Activated CD4-positive, alpha-beta memory T cell treated with anti-CD3 and anti-CD28 coated beads, Interleukin-2, amount 10 ng/mL, durations not matched to agents 7 days and 5 days (primary cell): ENCODE measurements around the gene SH3D19. TPM values are rescaled to one million over a fixed set of nuclear protein-coding genes. Genes with fewer than 3 reads are reported as not detected.
"Not testable (repeated sequence)": the region's sequence is repeated elsewhere in the genome, so short reads cannot be mapped to it uniquely, and the experiment has no call there.

Source experiments
- CTCF ChIA-PET: fragments of 350-600 bp; sonication (Branson Sonifier 250); formaldehyde crosslinking; loops from one replicate; lab custom pipeline; 2021; ENCODE audit warnings: antibody characterized with exemption, inconsistent platforms; lab: Charles Lee
- POLR2A ChIA-PET: fragments of 350-600 bp; sonication (Branson Sonifier 250); formaldehyde crosslinking; loops from one replicate; lab custom pipeline; 2021; ENCODE audit warnings: antibody characterized with exemption; lab: Charles Lee
- DNase-seq: peaks from one replicate; pipeline ENCODE4 v3.0.0-alpha.2; 2020
- H3K27ac Mint-ChIP-seq: one replicate; pipeline ENCODE4 v1.8.0; 2021; ENCODE audit warnings: mild to moderate bottlenecking, mixed read lengths
- H3K27me3 Mint-ChIP-seq: one replicate; pipeline ENCODE4 v1.8.0; 2021; ENCODE audit warnings: mixed read lengths
- H3K36me3 Mint-ChIP-seq: one replicate; pipeline ENCODE4 v1.8.0; 2021; ENCODE audit warnings: low read depth, mixed read lengths
- H3K4me1 Mint-ChIP-seq: one replicate; pipeline ENCODE4 v1.8.0; 2021; ENCODE audit warnings: mixed read lengths
- H3K4me3 Mint-ChIP-seq: one replicate; pipeline ENCODE4 v1.8.0; 2021; ENCODE audit warnings: mild to moderate bottlenecking, mixed read lengths
- H3K9me3 Mint-ChIP-seq: one replicate; pipeline ENCODE4 v1.8.0; 2021; ENCODE audit warnings: mixed read lengths
- total RNA-seq, 2 experiments: library from RNA; stranded (reverse); gene quantifications; one replicate each; pipeline ENCODE4 v1.2.3, GENCODE V29; 2021

SH3D19 gene
- total RNA-seq, 2 experiments from 2014 or later, result not detected

DNA sequence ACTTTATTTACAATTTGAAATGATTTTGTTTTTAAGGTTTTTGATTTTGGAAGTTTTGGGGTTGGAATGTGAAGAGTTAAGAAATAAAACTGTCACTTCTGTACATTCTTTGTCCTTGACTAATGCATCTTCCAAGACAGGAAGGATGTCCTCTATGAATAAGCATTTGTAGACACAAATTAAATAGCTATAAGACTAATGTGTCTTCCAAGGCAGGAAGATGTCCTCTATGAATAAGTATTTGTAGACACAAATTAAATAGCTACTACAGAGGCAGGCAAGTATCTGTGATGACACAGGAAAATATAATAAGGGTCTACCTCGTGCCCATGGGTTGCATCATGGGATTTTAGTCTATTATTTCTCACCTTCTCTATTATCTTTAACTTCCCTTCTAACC is 33.9 kb downstream of the SH3D19 start:
- Mint-ChIP-seq H3K27me3 (no peaks in the 10 kb centered on the region), H3K4me1 (no peaks in the 10 kb centered on the region), H3K27ac (no peak overlapping the region), H3K9me3 (no peaks in the 10 kb centered on the region), H3K4me3 (no peak overlapping the region), H3K36me3 (no peaks in the 10 kb centered on the region)
- POLR2A ChIA-PET, result no interaction called here
- CTCF ChIA-PET, result no interaction called here
- no peak for DNase-seq

DNA sequence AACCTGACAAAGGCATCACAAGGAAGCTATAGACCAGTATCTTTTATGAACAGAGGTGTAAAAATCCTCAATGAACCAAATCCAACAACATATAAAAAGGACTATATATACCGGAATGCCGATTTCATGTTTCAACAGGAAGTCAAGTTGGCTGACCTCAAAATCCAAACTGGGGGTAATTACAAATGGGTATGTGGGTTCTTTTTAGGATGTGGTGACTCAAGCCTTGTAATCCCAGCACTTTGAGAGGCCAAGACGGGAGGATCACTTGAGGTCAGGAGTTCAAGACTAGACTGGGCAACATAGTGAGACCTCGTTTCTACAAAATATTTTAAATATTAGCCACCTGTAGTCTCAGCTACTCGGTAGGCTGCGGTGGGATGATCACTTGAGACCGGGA is 38.0 kb downstream of the SH3D19 start:
- Mint-ChIP-seq H3K4me1 (no peaks in the 10 kb centered on the region), H3K27me3 (peaks cover 7% of the 10 kb centered on the region), H3K9me3 (peaks cover 2% of the 10 kb centered on the region), H3K27ac (no peak overlapping the region), H3K36me3 (no peaks in the 10 kb centered on the region), H3K4me3 (no peak overlapping the region)
- DNase-seq, result no peak
- POLR2A ChIA-PET, result no interaction called here
- CTCF ChIA-PET, result no interaction called here

DNA sequence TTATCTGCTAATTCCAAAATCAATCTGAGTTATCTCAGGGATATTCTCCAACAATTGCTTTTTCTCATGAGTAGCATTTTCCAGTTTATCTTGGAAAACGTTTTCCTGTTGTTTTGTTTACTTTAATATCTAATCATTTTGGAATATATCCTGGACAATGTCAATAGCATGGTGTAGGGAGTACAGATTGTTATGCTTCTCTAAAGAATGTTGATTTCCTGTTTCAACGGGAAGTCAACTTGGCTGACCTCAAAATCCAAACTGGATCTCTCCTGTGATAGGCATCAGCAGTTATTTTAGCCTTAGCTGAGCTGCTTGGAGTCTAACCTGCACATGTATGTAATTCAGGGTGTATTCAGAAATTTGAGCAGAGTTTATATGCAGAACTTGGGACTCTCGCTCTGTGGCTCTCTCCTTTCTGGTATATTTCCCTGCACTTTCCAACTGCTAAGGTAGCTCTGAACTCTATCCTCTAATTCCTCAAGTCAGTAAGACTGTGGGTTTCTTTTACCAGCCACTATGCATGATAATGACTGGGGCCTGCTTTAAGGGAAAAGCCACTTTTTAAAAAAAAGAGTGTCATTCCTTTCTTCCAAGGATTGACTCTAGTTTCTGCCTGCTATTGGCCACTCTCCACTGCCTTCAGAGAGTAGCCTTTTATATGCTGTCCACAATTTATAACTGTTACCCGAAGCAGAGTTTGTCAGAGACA is 40.7 kb downstream of the SH3D19 start:
- Mint-ChIP-seq H3K4me1 (no peaks in the 10 kb centered on the region), H3K36me3 (no peaks in the 10 kb centered on the region), H3K27ac (no peak overlapping the region), H3K27me3 (peaks cover 12% of the 10 kb centered on the region), H3K4me3 (no peak overlapping the region), H3K9me3 (peaks cover 2% of the 10 kb centered on the region)
- CTCF ChIA-PET, result interaction anchor here (1.3 kb wide), 1 partner anchor 8 kb away, joined by 5 read pairs; the partner anchor contains the start of gene PRSS48
- POLR2A ChIA-PET, result no interaction called here
- DNase-seq, result no peak

DNA sequence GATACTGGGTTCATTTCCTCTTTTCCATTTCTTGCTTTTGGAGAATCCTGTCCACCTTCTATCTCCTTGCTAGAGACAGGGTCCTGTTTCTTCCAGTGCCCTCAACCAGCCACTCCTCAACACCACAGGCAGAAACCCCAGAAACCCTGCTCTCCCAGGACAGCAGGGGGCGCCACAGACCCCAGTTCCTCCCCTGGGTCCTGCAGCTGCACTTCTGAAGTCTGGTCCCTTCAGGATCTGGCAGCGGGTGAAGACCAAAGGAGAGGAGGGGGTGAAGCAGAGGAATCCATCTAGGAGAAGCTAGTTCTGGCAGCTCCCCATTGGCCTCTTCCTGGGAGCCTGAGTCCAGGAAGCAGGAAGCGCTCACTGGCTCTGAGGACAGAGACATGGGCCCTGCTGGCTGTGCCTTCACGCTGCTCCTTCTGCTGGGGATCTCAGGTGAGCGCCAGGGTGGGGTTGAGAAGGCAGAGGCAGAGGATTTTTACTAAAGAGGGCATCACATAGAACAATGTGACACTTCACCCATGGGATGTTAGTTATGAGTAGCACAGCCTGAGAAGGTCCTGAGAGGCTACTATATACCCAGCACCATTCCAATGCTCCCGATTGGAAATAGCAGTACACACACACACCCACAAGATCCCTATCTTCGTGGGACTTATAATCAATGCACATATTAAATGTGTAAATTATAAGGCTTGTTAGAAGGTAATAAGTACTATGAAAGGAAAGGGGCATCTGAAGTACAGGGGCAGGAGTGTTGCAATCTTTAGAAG is 48.4 kb downstream of the SH3D19 start, which contains the start of gene PRSS48:
TSS of gene PRSS48 (plus strand) at position 375 of the 776 bp plus-strand sequence. CDS start at position 387, 12 bp downstream.
- ChIA-PET POLR2A (no interaction called here), CTCF (interaction anchor here (1.1 to 1.6 kb wide), 6 partner anchors 8 to 87 kb away, joined by 3 to 5 read pairs (median 4); no protein-coding TSS in a partner anchor)
- Mint-ChIP-seq H3K36me3 (no peaks in the 10 kb centered on the region), H3K27me3 (peaks cover 7% of the 10 kb centered on the region), H3K9me3 (no peaks in the 10 kb centered on the region), H3K4me3 (no peak within 1 kb of the TSS), H3K27ac (no peak within 1 kb of the TSS), H3K4me1 (no peaks in the 10 kb centered on the region)
- DNase-seq, result peak; percentile 56

DNA sequence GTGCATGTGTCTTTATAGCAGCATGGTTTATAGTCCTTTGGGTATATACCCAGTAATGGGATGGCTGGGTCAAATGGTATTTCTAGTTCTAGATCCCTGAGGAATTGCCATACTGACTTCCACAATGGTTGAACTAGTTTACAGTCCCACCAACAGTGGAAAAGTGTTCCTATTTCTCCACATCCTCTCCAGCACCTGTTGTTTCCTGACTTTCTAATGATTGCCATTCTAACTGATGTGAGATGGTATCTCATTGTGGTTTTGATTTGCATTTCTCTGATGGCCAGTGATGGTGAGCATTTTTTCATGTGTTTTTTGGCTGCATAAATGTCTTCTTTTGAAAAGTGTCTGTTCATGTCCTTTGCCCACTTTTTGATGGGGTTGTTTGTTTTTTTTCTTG is 56.5 kb downstream of the SH3D19 start:
- H3K27me3 Mint-ChIP-seq, H3K36me3 Mint-ChIP-seq, H3K4me1 Mint-ChIP-seq, H3K9me3 Mint-ChIP-seq, H3K27ac Mint-ChIP-seq, CTCF ChIA-PET, H3K4me3 Mint-ChIP-seq, POLR2A ChIA-PET, DNase-seq: not testable (repeated sequence)

DNA sequence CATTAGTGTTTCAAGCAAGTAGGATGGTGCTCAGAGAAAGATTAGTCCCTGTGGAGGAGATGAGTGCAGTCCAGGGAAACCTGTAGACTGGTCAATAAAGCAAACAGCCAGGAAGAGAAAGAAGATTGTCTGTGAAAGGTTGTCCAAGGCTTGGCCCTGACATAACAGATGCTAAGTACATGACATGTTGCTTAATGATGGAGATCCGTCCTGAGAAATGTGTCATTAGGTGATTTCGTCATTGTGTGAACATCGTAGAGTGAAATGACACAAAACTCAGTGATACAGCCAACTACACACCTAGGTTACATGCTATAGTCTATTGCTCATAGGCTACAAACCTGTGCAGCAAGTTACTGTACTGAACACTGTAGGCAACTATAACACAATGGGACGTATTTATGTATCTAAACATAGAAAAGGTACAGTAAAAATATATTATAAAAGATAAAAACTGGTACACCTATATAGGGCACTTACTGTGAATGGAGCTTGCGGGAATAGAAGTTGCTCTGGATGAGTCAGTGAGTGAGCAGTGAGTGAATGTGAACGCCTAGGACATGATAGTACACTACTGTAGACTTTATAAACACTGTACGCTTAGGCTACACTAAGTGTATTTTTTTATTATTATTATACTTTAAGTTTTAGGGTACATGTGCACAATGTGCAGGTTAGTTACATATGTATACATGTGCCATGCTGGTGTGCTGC is 57.4 kb downstream of the SH3D19 start:
- Mint-ChIP-seq H3K27me3 (peaks cover 6% of the 10 kb centered on the region), H3K36me3 (no peaks in the 10 kb centered on the region), H3K4me3 (no peak overlapping the region), H3K4me1 (no peaks in the 10 kb centered on the region), H3K9me3 (no peaks in the 10 kb centered on the region), H3K27ac (no peak overlapping the region)
- POLR2A ChIA-PET, result no interaction called here
- no peak for DNase-seq
- CTCF ChIA-PET, result interaction anchor here (1.6 kb wide), 1 partner anchor 9 kb away, joined by 5 read pairs; the partner anchor contains the start of gene PRSS48

DNA sequence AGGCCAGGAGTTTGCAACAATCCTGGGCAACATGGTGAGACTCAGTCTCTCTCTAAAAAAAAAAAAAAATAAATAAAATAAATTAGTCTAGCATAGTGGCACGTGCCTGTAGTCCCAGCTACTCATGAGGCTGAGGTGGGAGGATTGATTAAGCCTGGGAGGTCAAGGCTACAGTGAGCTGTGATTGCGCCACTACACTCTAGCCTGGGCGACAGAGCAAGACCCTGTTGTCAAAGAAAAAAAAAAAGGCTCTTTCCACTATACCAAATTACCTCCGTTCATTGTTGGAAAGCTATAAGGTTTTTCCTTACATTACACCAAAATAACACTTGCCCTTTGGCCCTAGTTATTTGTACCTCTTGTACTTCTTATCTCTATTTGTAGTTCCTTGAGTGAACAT is 58.3 kb downstream of the SH3D19 start:
- H3K36me3 Mint-ChIP-seq, result no peaks in the 10 kb centered on the region
- H3K9me3 Mint-ChIP-seq, result no peaks in the 10 kb centered on the region
- H3K4me3 Mint-ChIP-seq, result no peak overlapping the region
- ChIA-PET POLR2A (no interaction called here), CTCF (interaction anchor here (1.6 kb wide), 1 partner anchor 10 kb away, joined by 5 read pairs; the partner anchor contains the start of gene PRSS48)
- DNase-seq, result no peak
- no peak overlapping the region for H3K27ac Mint-ChIP-seq
- H3K27me3 Mint-ChIP-seq, result peaks cover 6% of the 10 kb centered on the region
- no peaks in the 10 kb centered on the region for H3K4me1 Mint-ChIP-seq

DNA sequence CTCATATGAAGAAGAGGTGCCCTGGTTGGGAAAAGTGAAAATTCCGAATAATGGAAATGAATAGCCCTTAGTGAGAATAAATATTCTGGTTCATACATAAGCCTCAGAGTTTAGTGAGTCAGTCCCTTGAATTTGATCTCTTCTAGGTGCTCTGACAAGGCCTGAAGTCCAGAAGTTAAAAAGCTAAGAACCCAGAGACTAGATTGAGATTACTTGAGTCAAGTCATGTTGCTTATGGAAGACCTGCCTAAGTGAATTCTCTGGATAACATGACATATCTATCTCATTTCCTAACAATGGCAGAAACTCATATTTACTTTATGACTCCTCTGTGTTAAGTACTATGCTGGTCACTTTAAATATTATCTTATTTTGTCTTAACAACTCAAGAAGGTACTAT is 58.9 kb downstream of the SH3D19 start:
- H3K36me3 Mint-ChIP-seq, result no peaks in the 10 kb centered on the region
- DNase-seq, result no peak
- H3K4me1 Mint-ChIP-seq, result no peaks in the 10 kb centered on the region
- CTCF ChIA-PET, result interaction anchor here (1.6 kb wide), 1 partner anchor 10 kb away, joined by 5 read pairs; the partner anchor contains the start of gene PRSS48
- POLR2A ChIA-PET, result no interaction called here
- H3K4me3 Mint-ChIP-seq, result no peak overlapping the region
- no peaks in the 10 kb centered on the region for H3K9me3 Mint-ChIP-seq
- H3K27ac Mint-ChIP-seq, result no peak overlapping the region
- H3K27me3 Mint-ChIP-seq, result peaks cover 6% of the 10 kb centered on the region

DNA sequence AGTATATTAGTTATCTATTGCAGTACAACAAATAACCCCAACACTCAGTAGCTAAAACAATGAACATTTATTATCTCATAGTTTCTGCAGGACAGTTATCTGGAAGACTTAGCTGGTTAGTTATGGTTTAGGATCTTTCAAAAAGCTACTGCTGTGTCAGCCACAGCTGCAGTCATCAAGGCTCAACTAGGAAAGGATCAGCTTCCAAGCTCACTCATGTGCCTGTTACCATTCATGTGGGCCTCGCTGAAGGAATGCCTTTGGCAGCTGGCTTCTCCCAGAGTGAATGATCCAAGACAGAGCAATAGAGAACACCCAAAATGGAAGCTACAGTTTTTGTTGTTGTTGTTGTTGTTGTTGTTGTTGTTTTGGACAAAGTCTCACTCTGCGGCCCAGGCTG is 62.0 kb downstream of the SH3D19 start:
- no peak overlapping the region for H3K4me3 Mint-ChIP-seq
- CTCF ChIA-PET, result interaction anchor here (1.0 kb wide), 1 partner anchor 13 kb away, joined by 3 read pairs; the partner anchor contains the start of gene PRSS48

DNA sequence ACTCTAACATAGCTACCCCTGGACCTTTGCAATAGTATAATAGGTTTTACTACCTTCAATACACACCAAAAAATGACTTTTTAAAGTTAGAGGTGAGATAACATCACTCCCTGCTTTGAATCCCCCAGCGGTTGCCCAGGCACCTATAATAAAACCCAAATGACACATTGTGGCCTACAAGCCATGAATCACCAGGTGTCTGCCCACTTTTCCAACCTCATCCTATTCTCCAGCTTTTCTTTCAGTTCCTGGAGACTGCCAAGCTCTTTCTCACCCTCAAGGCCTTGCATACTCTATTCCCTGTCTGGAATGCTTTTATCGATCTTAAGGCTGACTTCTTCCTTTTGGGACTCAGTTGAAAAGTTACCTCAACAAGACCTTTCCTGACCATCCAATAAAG is 64.9 kb downstream of the SH3D19 start:
- Mint-ChIP-seq H3K4me3 (no peak overlapping the region), H3K36me3 (no peaks in the 10 kb centered on the region), H3K27me3 (peaks cover 4% of the 10 kb centered on the region), H3K9me3 (no peaks in the 10 kb centered on the region), H3K27ac (no peak overlapping the region), H3K4me1 (no peaks in the 10 kb centered on the region)
- no peak for DNase-seq
- POLR2A ChIA-PET, result no interaction called here
- CTCF ChIA-PET, result no interaction called here

More for the DNA sequence above, 62.0 kb downstream of the SH3D19 start:
- Mint-ChIP-seq H3K4me1 (no peaks in the 10 kb centered on the region), H3K27me3 (peaks cover 6% of the 10 kb centered on the region), H3K27ac (no peak overlapping the region), H3K36me3 (no peaks in the 10 kb centered on the region), H3K9me3 (no peaks in the 10 kb centered on the region)
- POLR2A ChIA-PET, result no interaction called here
- DNase-seq, result no peak

DNA sequence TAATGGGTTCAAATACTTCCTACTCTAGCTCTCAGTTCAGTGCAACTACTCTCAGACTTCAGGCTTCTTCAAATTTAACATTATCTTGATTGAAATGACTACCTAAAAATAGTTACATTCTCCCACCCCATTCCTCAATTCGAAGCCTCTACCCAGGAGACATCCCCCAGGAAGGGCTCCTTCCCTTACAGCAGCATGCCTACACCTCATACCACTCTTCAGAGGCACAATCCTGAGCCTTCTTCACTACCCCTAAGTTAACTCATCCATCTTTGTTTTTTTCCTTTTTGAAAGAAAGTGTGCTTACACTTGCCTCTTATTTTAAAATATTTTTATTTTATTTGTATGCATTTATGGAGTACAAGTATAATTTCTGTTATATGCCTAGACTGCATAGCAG is 65.7 kb downstream of the SH3D19 start:
- H3K9me3 Mint-ChIP-seq, result no peaks in the 10 kb centered on the region
- peaks cover 1% of the 10 kb centered on the region for H3K27me3 Mint-ChIP-seq
- H3K36me3 Mint-ChIP-seq, result no peaks in the 10 kb centered on the region
- no peak overlapping the region for H3K27ac Mint-ChIP-seq
- no peaks in the 10 kb centered on the region for H3K4me1 Mint-ChIP-seq
- no peak overlapping the region for H3K4me3 Mint-ChIP-seq
- ChIA-PET CTCF (no interaction called here), POLR2A (no interaction called here)
- no peak for DNase-seq

DNA sequence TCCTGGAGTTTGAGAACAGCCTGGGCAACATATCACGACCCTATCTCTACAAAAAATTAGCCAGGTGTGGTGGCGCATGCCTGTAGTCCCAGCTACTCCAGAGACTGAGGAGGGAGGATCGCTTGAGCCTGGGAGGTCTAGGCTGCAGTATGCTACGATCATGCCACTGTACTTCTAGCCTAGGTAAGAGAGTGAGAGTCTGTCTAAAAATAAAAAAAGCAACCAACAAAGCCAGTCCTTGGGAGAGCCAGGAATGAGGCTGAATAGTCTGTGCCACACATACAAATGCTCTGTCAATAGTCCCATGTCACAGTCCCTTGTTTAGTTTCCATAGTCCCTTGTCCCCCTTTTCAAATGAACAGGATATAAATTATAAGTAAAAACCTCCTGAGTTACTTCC is 67.7 kb downstream of the SH3D19 start:
- Mint-ChIP-seq H3K27ac (no peak overlapping the region), H3K27me3 (peaks cover 1% of the 10 kb centered on the region), H3K9me3 (no peaks in the 10 kb centered on the region), H3K36me3 (no peaks in the 10 kb centered on the region), H3K4me3 (no peak overlapping the region), H3K4me1 (no peaks in the 10 kb centered on the region)
- POLR2A ChIA-PET, result no interaction called here
- DNase-seq, result no peak
- CTCF ChIA-PET, result no interaction called here

DNA sequence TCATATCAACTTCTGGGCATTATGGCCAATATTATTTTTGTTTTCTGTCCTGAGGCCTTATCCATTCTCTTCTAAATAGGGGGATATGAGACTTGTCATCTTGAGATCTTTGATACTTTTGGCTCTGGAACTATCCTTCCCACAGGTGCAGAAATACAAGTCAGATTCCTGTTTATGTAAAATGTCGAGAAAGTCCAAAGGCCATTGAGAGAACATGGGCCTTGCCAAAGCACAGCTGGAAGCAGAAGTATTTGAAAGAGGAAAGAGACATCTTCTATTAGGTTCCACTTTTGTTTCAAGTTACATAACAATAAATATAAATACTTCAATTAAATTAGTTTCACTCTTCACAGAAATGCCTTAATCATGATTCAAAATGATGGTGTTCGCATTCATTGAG is 69.3 kb downstream of the SH3D19 start:
- ChIA-PET CTCF (no interaction called here), POLR2A (no interaction called here)
- Mint-ChIP-seq H3K27me3 (peaks cover 1% of the 10 kb centered on the region), H3K9me3 (no peaks in the 10 kb centered on the region), H3K27ac (no peak overlapping the region), H3K4me3 (no peak overlapping the region), H3K4me1 (no peaks in the 10 kb centered on the region), H3K36me3 (no peaks in the 10 kb centered on the region)
- DNase-seq, result no peak
